NB4 (cell line): Measurements from ENCODE around the gene CDC42BPA.

Experiments
- DNase-seq: peaks from one replicate; pipeline ENCODE4 v3.0.0; 2010; ENCODE audit warnings: low read depth
- H3K4me3 ChIP-seq: one replicate; pipeline ENCODE4 v1.5.1; 2011; ENCODE audit warnings: mild to moderate bottlenecking, low read depth, low read length, moderate library complexity
- CTCF ChIP-seq: IDR thresholded peaks from one replicate; pipeline ENCODE4 v1.5.1; 2012; ENCODE audit warnings: low read depth, low read length
- MAX ChIP-seq: IDR thresholded peaks from 2 replicates; pipeline ENCODE4 v1.6.1; 2011; ENCODE audit warnings: low read depth, low read length
- MYC ChIP-seq: IDR thresholded peaks from 2 replicates; pipeline ENCODE4 v1.6.1; 2011; ENCODE audit warnings: low read depth, low read length
- POLR2A ChIP-seq: IDR thresholded peaks from 2 replicates; pipeline ENCODE4 v1.6.1; 2011; ENCODE audit warnings: mild to moderate bottlenecking; ENCODE audit not compliant: insufficient read length; ENCODE audit errors: extremely low read depth

Gene CDC42BPA

GRCh38 chr1:227038401-227038800, 279.9 kb downstream of the CDC42BPA start:
- no peak for TF ChIP-seq CTCF
- DNase-seq = no peak
- no peak overlapping the region for H3K4me3 ChIP-seq

GRCh38 chr1:227037121-227037520, 281.2 kb downstream of the CDC42BPA start:
- DNase-seq = no peak
- no peak overlapping the region for H3K4me3 ChIP-seq
- TF ChIP-seq MAX = no peak
- no peak for TF ChIP-seq MYC
- TF ChIP-seq CTCF = no peak
- no peak for TF ChIP-seq POLR2A

GRCh38 chr1:227035316-227035715, 283.0 kb downstream of the CDC42BPA start:
- TF ChIP-seq POLR2A (no peak), CTCF (no peak), MAX (no peak), MYC (no peak)
- no peak overlapping the region for H3K4me3 ChIP-seq
- no peak for DNase-seq

GRCh38 chr1:227033880-227034279, 284.4 kb downstream of the CDC42BPA start:
- TF ChIP-seq MAX (no peak), MYC (no peak), CTCF (no peak), POLR2A (no peak)
- DNase-seq = no peak
- no peak overlapping the region for H3K4me3 ChIP-seq

- DNase-seq = no peak
- no peak overlapping the region for H3K4me3 ChIP-seq
- TF ChIP-seq CTCF (no peak), MAX (no peak), MYC (no peak), POLR2A (no peak)
Measured at GRCh38 chr1:227032396-227032795, 285.9 kb downstream of the CDC42BPA start.

- TF ChIP-seq CTCF (no peak), POLR2A (no peak), MYC (no peak), MAX (no peak)
- no peak overlapping the region for H3K4me3 ChIP-seq
- no peak for DNase-seq
Measured at GRCh38 chr1:227016990-227017389, 301.3 kb downstream of the CDC42BPA start.
